Activated naive CD8-positive, alpha-beta T cell treated with anti-CD3 and anti-CD28 coated beads, Interleukin-2, amount 10 ng/mL, durations not matched to agents 7 days and 5 days (primary cell): ENCODE data around the gene CORO2B. TPM values are rescaled to one million over a fixed set of nuclear protein-coding genes. Genes with fewer than 3 reads are reported as not detected.

Experiments
- ATAC-seq: fragments of 150-1000 bp; cut with Tn5 transposase; one replicate; pipeline ENCODE4 v1.10.0; 2021; ENCODE audit warnings: low read depth, moderate library complexity
- POLR2A ChIA-PET: fragments of 350-600 bp; sonication (Branson Sonifier 250); formaldehyde crosslinking; loops from one replicate; lab custom pipeline; 2021; ENCODE audit warnings: antibody characterized with exemption; lab: Charles Lee
- DNase-seq: peaks from one replicate; pipeline ENCODE4 v3.0.0; 2021
- H3K27ac Mint-ChIP-seq: one replicate; pipeline ENCODE4 v1.8.0; 2022; ENCODE audit warnings: mild to moderate bottlenecking, mixed read lengths
- H3K27me3 Mint-ChIP-seq: one replicate; pipeline ENCODE4 v1.8.0; 2022; ENCODE audit warnings: mild to moderate bottlenecking, moderate library complexity, mixed read lengths
- H3K36me3 Mint-ChIP-seq: one replicate; pipeline ENCODE4 v1.8.0; 2021; ENCODE audit warnings: mild to moderate bottlenecking, mixed read lengths
- H3K4me1 Mint-ChIP-seq: one replicate; pipeline ENCODE4 v1.8.0; 2021; ENCODE audit warnings: mixed read lengths
- H3K4me3 Mint-ChIP-seq: one replicate; pipeline ENCODE4 v1.8.0; 2022; ENCODE audit warnings: mild to moderate bottlenecking, moderate library complexity, mixed read lengths
- H3K9me3 Mint-ChIP-seq: one replicate; pipeline ENCODE4 v1.8.0; 2021; ENCODE audit warnings: mixed read lengths
- total RNA-seq, 2 experiments: library from RNA; stranded (reverse); gene quantifications; one replicate each; pipeline ENCODE4 v1.2.3, GENCODE V29; 2021

CORO2B gene
- total RNA-seq, 2 experiments from 2014 or later, result not detected

DNA sequence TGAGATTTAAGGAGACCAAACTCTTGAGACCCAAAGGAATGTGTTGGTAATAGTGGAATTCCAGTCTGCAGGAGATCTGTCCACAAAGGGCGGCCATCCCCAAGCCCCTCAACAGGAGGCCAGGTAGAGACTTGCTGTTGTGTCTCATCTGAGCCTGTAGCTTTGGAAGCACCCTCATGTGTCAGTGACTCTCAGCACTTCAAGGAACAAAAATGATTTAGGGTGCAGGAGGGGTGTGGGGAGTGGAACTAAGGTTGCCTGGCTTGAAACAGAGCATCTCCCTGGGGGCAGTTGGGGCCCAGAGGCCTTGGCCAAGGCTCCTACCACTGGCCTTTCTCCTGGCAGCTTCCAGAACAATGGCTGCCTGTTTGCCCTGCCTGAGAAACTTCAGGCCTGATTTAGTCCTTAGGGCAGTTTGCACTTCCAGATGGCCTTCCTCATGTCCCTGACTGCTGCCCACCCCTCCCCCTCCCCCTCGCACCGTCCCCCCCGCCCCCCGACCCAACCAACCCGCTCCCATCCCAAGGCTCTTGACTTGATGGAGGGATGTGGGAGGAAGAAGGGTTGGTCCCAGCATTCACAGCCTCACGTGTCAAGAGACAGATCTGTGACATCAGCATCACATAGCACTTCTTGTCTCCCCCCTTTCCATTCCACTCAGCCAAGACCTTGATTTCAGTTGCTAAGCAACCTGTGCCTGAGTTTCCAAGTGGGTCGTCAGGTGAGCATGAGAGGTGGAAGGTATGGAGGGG, 77.1 kb downstream of the CORO2B start:
- H3K27me3 Mint-ChIP-seq, result peaks cover 11% of the 10 kb centered on the region
- no peak overlapping the region for H3K27ac Mint-ChIP-seq
- no peak overlapping the region for H3K4me3 Mint-ChIP-seq
- H3K36me3 Mint-ChIP-seq, result no peaks in the 10 kb centered on the region
- no peak for ATAC-seq
- POLR2A ChIA-PET, result no interaction called here
- H3K9me3 Mint-ChIP-seq, result no peaks in the 10 kb centered on the region
- DNase-seq, result no peak
- no peaks in the 10 kb centered on the region for H3K4me1 Mint-ChIP-seq

DNA sequence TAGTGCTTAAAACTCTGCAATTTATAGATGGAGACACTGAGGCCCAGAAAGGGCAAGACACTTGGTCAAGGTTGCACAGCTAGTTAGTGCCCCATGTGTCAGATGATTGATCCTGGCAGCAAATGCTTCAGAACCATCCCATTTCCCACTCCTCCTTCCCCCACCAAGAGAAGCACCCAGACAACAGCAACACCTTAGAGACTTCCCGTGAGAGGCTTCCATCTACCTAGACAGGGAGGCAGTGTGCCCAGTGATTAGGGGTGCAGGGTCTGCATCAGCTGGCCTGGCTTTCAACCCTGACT, 77.6 kb downstream of the CORO2B start:
- H3K4me3 Mint-ChIP-seq, result no peak overlapping the region
- no peaks in the 10 kb centered on the region for H3K9me3 Mint-ChIP-seq
- H3K36me3 Mint-ChIP-seq, result no peaks in the 10 kb centered on the region
- peaks cover 11% of the 10 kb centered on the region for H3K27me3 Mint-ChIP-seq
- no peaks in the 10 kb centered on the region for H3K4me1 Mint-ChIP-seq
- H3K27ac Mint-ChIP-seq, result no peak overlapping the region
- no peak for ATAC-seq
- DNase-seq, result no peak
- POLR2A ChIA-PET, result no interaction called here

DNA sequence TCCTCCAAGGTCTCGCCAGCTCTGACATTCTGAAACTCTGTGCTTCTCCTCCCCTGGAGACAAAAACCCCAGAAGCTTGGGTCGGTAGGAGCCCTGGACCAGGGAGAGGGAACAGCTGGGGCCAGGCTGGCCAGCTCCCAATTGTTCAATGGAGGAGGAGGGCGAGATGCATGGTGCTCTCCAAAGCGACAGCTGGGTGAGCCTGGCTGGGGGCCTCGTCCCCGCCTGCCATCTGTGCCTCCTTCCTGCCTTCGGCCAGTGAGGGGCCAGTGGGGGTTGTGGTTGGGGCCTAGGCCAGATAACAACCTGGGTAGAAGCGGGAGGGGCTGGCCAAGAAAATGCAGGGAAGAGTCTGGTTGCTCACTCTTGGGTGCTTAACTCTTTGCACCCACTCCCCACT, 79.4 kb downstream of the CORO2B start:
- Mint-ChIP-seq H3K36me3 (no peaks in the 10 kb centered on the region), H3K9me3 (no peaks in the 10 kb centered on the region), H3K4me3 (no peak overlapping the region), H3K27me3 (peaks cover 11% of the 10 kb centered on the region), H3K27ac (no peak overlapping the region), H3K4me1 (no peaks in the 10 kb centered on the region)
- ATAC-seq, result no peak
- DNase-seq, result peak; percentile 10
- POLR2A ChIA-PET, result no interaction called here

DNA sequence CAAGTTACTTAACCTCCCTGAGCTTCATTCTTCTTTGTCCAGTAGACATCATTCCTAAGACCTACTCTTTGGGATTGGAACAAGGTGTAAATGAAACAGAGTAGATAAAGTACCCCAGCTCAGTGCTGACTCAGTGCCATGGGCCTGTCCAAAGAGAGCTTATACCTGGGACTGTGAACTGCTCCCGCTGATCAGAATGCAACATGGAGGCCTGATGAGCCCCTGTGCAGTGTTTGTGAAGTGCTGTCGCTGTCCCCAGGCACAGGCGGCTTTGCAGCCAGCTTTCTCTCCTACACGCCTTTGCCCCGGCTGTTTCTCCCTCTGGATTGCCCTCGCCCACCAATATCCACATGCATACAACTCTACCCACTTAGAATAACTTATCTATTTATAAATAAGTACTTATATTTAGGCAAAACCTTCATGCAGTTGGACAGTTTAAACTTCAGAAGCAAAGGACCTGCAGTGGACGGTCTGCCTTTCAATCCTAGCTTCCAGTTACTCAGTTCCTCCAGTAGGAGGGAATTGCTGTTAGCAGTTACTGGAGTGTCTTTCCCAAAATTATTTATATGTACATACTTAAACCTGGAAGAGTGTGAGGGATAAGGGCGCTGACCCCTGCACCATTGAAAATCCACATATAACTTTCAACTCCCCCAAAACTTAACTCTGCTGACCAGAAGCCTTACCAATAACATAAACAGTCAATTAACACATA, 80.0 kb downstream of the CORO2B start:
- Mint-ChIP-seq H3K9me3 (no peaks in the 10 kb centered on the region), H3K27ac (no peak overlapping the region), H3K36me3 (no peaks in the 10 kb centered on the region), H3K4me1 (no peaks in the 10 kb centered on the region), H3K4me3 (no peak overlapping the region), H3K27me3 (peaks cover 12% of the 10 kb centered on the region)
- peak; percentile 4 for DNase-seq
- no peak for ATAC-seq
- POLR2A ChIA-PET, result no interaction called here

DNA sequence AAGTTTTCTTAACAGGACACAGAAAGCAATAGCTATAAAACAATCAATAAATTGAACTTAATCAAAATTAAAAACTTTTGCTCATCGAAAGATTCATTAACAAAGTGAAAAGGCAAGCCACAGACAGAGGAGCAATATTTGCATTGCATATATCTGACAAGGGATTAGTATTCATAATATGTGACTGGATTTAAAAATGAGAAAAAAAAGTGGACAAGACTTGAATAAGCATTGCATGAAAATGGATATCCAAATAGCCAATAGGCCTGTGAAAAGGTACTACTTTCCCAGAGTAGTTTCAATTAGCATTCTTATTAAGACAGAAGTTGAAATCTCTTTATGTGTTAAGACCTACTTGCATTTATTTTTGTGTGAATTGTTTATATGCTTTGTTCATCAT, 84.7 kb downstream of the CORO2B start:
- no peak overlapping the region for H3K4me3 Mint-ChIP-seq
- no peaks in the 10 kb centered on the region for H3K36me3 Mint-ChIP-seq
- H3K9me3 Mint-ChIP-seq, result no peaks in the 10 kb centered on the region
- ATAC-seq, result no peak
- POLR2A ChIA-PET, result no interaction called here
- no peak for DNase-seq
- H3K4me1 Mint-ChIP-seq, result no peaks in the 10 kb centered on the region
- no peak overlapping the region for H3K27ac Mint-ChIP-seq
- peaks cover 17% of the 10 kb centered on the region for H3K27me3 Mint-ChIP-seq

DNA sequence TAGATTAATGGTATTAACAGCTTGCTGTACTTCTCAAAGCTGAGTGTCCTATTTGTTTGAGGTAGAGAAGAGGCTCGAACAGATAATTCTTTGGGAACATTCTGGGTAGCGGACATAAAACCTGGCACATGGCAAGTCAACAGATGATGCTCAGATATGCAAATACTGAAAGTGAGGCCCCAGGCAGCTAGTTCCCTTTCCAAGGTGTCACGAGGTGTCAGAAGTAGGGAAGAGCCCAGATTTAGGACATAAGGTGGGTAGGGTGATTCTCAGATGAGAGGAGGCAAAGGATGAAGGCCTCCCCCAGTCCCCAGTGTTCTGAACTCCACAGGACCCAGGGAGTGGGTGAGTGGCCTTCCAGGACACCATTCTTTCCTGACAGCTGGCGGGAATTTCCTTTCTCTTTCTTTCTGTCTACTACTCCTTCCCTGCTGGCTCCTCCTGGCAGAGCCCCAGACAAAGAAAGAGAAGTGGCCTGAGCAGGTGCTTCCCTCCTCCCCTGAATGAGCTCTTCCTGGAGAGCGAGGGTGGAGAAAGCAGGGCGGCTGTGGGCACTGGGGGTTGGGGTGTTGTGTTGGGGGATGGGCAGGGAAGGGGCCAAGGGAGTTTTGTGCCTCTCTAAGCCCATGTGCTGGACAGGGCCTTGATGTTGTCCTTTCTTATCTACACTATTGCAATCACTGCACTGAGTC, 87.5 kb downstream of the CORO2B start:
- H3K4me3 Mint-ChIP-seq, result no peak overlapping the region
- no peaks in the 10 kb centered on the region for H3K9me3 Mint-ChIP-seq
- H3K27me3 Mint-ChIP-seq, result peaks cover 15% of the 10 kb centered on the region
- POLR2A ChIA-PET, result interaction anchor here (0.6 kb wide), 1 partner anchor 7 kb away, joined by 3 read pairs; no protein-coding TSS in a partner anchor
- H3K4me1 Mint-ChIP-seq, result no peaks in the 10 kb centered on the region
- no peak for DNase-seq
- H3K27ac Mint-ChIP-seq, result no peak overlapping the region
- no peaks in the 10 kb centered on the region for H3K36me3 Mint-ChIP-seq
- no peak for ATAC-seq

DNA sequence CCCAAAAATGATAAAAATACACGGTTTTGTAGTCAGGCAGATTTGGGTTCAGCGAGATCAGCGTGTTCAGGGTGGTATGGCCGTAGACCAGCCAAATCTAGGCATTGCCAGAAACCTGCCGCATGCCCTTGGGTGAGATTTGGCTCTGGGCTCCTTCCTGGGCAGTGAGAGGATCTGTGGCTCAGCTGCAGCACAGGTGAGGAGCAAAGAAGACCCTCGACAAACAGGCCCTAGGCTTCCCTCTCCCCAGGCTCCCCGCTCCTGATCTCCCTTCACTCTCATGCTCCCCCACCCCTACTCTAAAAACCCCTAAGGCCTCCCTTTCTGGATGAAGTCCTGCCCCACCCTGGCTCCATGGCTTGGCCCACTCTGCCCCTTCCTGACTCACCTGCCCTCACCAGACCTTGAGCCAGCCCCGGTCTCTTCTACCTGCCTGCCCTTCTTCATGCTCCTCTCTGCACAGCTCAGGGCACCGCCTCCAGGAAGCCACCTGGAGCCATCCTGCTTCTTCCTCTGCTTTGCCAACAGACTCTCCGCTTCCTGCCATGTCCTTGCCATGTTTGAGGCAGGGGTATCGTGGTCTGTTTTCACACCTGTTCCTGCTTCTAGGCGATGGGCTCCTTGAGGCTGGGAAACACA, 88.1 kb downstream of the CORO2B start:
- H3K36me3 Mint-ChIP-seq, result no peaks in the 10 kb centered on the region
- no peaks in the 10 kb centered on the region for H3K4me1 Mint-ChIP-seq
- no peak overlapping the region for H3K27ac Mint-ChIP-seq
- ATAC-seq, result no peak
- H3K27me3 Mint-ChIP-seq, result peaks cover 21% of the 10 kb centered on the region
- no peak for DNase-seq
- no peak overlapping the region for H3K4me3 Mint-ChIP-seq
- no peaks in the 10 kb centered on the region for H3K9me3 Mint-ChIP-seq
- POLR2A ChIA-PET, result no interaction called here

DNA sequence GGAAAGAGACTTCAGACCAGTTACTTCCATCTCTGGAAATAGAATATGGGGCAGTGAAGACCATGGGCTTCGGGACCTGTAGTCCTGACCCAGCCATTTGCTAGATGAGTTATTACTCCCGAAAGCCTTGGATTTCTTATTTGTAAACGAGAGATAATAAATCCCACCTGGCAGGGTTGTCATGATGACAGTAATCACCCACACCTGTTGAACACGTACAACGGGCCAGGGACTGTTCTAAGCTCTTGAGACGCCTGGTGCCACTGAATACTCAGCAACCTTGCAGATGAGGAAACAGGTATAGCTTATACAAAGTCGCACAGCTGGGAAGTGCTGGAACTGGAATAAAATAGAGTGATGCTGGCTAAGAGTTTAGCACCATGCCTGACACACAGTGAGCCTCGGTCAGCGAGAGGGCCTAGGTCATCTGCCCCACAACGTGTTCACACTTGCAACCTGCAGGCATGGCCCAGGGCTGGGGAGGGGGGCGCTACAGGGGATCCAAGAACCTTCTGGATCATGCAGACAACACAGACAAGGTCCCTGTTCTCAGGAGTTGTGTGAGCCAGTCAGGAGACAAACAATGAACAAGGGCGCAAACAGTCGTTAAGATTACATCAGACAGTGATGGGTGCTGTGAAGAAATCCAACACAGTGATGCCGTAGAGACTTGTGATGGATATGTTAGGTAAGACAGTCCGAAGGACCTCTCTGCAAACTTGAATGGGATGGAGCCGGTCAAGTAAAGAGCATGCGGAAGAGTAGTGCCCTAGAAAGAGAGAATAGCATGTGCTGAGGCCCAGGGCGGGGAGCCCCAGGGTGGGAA, 89.2 kb downstream of the CORO2B start:
- no peaks in the 10 kb centered on the region for H3K9me3 Mint-ChIP-seq
- H3K4me3 Mint-ChIP-seq, result no peak overlapping the region
- ATAC-seq (no peak), DNase-seq (no peak)
- peaks cover 23% of the 10 kb centered on the region for H3K27me3 Mint-ChIP-seq
- no peaks in the 10 kb centered on the region for H3K36me3 Mint-ChIP-seq
- no peak overlapping the region for H3K27ac Mint-ChIP-seq
- H3K4me1 Mint-ChIP-seq, result no peaks in the 10 kb centered on the region
- POLR2A ChIA-PET, result no interaction called here

DNA sequence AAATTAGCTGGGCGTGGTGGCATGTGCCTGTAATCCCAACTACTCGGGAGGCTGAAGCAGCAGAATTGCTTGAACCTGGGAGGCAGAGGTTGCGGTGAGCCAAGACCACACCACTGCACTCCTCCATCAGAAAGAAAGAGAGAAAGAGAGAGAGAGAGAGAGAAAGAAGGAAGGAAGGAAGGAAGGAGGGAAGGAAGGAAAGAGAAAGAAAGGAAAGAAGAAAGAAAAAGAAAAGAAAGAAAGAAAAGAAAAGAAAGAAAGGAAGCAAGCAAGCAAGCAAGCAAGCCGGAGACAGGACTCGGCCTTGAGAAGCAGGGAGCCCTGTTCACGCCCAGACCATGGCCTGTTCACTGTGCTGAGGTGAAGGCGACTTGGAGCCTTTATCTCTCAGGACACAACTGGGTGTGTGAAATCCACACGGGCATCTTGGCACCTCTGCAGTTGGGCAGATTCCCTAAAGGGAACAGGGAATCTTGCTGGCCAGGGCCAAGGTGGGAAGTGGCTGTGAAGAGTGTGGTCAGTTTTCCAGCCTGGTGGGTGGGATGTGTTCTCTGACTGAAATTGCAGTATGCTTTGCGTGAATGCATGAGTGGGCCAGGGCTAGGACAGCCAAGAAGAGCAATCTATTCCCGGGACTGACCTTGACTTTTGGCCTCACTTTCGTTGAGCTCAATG, 90.3 kb downstream of the CORO2B start:
- ATAC-seq (no peak), DNase-seq (no peak)
- Mint-ChIP-seq H3K36me3 (no peaks in the 10 kb centered on the region), H3K27me3 (peaks cover 22% of the 10 kb centered on the region), H3K4me3 (no peak overlapping the region), H3K9me3 (no peaks in the 10 kb centered on the region), H3K27ac (no peak overlapping the region), H3K4me1 (peaks cover 3% of the 10 kb centered on the region)
- POLR2A ChIA-PET, result no interaction called here

DNA sequence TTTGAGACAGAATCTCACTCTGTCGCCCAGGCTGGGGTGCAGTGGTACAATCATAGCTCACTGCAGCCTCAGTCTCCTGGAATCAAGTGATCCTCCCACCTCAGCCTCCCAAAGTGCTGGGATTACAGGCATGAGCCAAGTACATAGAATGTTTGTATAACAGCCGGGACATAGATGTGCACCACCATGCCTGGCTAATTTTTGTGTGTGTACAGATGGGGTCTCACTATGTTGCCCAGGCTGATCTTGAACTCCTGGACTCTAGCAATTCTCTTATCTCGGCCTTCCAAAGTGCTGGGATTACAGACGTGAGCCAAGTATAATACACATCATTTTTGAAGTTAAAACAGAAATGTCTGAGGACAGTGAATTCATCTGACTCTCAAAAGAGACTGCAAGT, 93.5 kb downstream of the CORO2B start:
- ATAC-seq, result no peak

DNA sequence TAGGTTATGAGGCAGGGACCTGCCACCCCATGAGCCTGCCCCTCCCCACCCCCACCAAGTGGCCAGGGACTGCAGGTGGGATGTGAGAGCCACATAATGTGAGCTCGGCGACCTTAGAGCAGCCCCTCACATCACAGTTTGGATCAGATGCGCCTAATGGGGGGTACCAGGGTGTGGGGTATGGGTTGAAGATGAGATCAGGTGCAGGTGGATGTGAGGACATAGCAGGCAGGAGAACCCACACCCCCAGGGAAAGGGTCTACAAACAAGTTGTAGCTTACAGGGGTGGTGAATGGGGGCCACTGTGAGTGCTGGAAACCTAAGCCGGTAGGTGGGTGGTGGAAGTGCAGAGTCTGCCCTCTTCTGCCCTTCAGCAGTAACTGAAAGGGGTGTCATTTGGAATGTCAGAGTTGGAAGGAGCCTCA, 94.0 kb downstream of the CORO2B start:
- Mint-ChIP-seq H3K36me3 (no peaks in the 10 kb centered on the region), H3K4me3 (no peak overlapping the region), H3K9me3 (no peaks in the 10 kb centered on the region), H3K27me3 (peaks cover 19% of the 10 kb centered on the region), H3K27ac (no peak overlapping the region), H3K4me1 (peaks cover 3% of the 10 kb centered on the region)
- DNase-seq (no peak), ATAC-seq (no peak)
- POLR2A ChIA-PET, result no interaction called here

More for the DNA sequence above, 93.5 kb downstream of the CORO2B start:
- H3K36me3 Mint-ChIP-seq, result no peaks in the 10 kb centered on the region
- no peak overlapping the region for H3K4me3 Mint-ChIP-seq
- peaks cover 19% of the 10 kb centered on the region for H3K27me3 Mint-ChIP-seq
- POLR2A ChIA-PET, result no interaction called here
- peaks cover 3% of the 10 kb centered on the region for H3K4me1 Mint-ChIP-seq
- no peak overlapping the region for H3K27ac Mint-ChIP-seq
- H3K9me3 Mint-ChIP-seq, result no peaks in the 10 kb centered on the region
- DNase-seq, result no peak

DNA sequence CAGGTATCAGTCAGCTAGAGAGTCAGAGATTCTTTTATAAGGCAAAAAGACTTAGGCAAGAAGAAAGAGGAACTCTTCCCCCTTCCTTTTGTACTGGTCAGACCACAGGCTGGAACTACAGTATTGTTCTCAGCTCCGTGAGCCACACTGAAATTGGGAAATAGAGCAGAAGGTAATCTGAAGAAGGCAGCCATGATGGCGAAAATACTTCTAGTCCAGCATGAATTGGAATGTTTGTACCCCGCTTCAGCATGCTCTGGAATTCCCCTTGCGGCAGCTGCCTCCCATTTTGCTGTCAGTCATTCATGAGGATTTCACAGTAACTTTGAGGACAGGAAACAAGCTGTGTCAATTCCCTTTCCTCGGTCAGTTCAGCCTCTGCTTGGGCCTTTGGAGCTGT, 96.2 kb downstream of the CORO2B start:
- Mint-ChIP-seq H3K9me3 (no peaks in the 10 kb centered on the region), H3K4me3 (no peak overlapping the region), H3K27ac (no peak overlapping the region), H3K27me3 (peaks cover 16% of the 10 kb centered on the region), H3K36me3 (no peaks in the 10 kb centered on the region), H3K4me1 (peaks cover 3% of the 10 kb centered on the region)
- POLR2A ChIA-PET, result no interaction called here
- no peak for ATAC-seq
- DNase-seq, result no peak
